Measurements from ENCODE around the gene CHEK1.

CHEK1 gene

GRCh38 chr11:125626288-125626950 lies 1.5 kb downstream of the CHEK1 start:
- DNase-seq (ENCODE audit: low read depth, low spot score), result peak; percentile 15

GRCh38 chr11:125627236-125627910 lies 2.4 kb downstream of the CHEK1 start:
- no peak for DNase-seq (ENCODE audit: low read depth, low spot score)

- no peak for DNase-seq (ENCODE audit: low read depth, low spot score)
Observed at GRCh38 chr11:125637840-125638239, 12.9 kb downstream of the CHEK1 start.

DNA sequence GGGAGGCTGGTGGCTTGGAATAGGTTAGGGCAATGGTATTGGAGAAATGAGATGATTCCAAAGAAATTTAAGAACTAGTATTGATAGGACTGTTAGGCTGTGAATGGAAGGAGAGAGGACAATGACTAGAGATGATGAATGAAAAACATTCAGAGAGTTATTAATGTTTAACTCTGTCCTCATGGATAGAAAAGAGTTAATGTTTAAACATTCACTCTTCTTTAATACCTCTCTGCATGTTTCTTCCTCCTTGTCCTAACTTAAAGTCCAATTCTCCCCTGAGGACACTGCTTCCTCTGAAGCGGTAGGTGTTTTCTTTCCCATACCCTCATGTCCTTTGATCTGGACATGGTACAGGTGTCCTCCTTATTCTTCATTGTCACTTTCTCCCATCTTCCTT lies 13.4 kb downstream of the CHEK1 start:
- no peak for DNase-seq (ENCODE audit: low read depth, low spot score)

DNA sequence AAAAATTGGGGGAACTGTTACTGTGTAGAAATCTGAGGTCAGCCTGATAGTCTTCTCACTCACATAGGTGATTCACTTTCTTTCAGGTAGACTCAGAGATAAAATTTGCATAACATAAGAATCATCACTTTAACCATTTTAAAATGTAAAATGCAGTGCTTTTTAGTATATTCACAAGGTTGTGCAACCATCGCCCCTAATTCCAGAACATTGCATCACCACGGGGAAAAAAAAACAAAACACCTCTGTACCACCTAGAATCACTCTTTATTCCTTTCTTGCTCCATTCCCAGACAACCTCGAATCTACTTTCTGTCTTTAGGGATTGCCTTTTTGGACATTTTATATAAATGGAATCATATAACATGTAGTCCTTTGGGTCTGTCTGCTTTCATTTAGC lies 20.9 kb downstream of the CHEK1 start:
- DNase-seq (ENCODE audit: low read depth, low spot score), result no peak

- no peak for DNase-seq (ENCODE audit: low read depth, low spot score)
Observed at GRCh38 chr11:125649465-125650166, 24.7 kb downstream of the CHEK1 start.

- no peak for DNase-seq (ENCODE audit: low read depth, low spot score)
Observed at GRCh38 chr11:125662689-125663088, 37.7 kb downstream of the CHEK1 start.

GRCh38 chr11:125663910-125664309 lies 38.9 kb downstream of the CHEK1 start:
- DNase-seq (ENCODE audit: low read depth, low spot score), result no peak

DNA sequence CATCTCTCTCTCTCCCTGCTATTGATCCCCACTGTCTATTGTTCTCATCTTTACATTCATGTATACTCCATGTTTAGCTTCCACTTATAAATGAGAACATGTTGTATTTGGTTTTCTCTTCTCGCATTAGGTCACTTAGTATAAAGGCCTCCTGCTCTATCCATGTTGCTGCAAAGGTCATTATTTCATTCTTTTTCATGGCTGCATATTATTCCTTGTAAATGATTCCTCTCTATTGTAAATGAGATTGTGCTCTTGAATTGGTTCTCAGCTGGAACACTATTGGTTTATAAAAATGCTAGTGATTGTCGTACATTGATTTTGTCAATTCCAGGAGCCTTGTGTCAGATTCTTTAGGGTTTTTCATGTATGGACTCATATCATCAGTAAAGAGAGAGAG lies 42.2 kb downstream of the CHEK1 start:
- no peak for DNase-seq (ENCODE audit: low read depth, low spot score)

- no peak for DNase-seq (ENCODE audit: low read depth, low spot score)
Observed at GRCh38 chr11:125670172-125670571, 45.2 kb downstream of the CHEK1 start.

- DNase-seq (ENCODE audit: low read depth, low spot score), result no peak
Observed at GRCh38 chr11:125671561-125671960, 46.6 kb downstream of the CHEK1 start.

- no peak for DNase-seq (ENCODE audit: low read depth, low spot score)
Observed at GRCh38 chr11:125674210-125674609, 49.2 kb downstream of the CHEK1 start.

DNA sequence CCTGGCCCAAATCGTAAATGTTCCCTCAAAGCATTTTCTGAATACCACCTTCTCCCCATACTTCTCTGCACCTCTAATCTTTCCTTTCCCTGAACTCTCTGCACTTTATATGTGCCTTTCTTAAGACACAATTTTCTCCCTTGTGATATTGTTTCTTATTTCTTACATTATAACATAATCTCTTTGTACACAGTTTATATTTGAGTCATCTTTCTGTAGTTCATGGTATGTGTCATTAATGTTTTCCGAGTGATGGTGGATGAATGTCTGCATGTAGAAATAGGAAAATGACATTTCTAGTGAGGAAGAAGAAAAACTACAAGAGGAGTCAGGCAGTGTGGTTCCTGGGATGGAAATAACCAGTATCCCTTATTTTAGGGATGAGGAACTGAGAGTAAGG lies 50.2 kb downstream of the CHEK1 start:
- no peak for DNase-seq (ENCODE audit: low read depth, low spot score)

DNA sequence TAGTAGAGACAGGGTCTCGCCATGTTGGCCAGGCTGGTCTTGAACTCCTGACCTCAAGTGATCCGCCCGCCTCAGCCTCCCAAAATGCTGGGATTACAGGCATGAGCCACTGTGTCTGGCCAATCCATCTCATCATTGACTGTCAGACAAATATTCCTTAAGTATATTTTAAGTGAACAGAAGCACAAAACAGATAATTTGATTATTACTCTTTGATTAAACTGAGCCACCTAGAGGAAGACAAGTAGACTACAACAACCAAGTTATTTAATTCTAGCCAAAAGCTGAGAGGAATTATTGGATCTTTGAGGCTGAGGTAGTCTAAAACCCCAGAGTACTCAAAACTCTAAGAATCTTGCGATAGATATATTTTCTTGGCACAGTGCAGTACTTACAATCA lies 54.4 kb downstream of the CHEK1 start:
- no peak for DNase-seq (ENCODE audit: low read depth, low spot score)

DNA sequence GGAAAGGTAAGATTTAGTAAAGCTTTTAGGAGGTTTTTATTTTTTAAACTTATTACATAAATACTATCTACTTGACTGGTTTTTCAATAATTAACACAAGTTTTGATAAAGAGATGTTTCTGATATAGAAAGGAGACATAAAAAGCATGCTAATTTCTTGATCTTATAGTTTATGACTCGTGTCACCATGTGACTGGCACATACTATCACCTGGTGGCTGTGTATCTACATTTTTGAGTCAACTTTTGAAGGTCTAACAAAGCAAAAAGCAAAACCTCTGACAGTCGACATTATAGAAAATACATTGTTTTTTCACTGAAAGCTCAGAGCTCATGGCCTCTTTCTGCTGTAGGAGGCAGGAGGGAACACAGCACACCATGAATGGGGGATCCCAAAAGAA lies 54.9 kb downstream of the CHEK1 start:
- no peak for DNase-seq (ENCODE audit: low read depth, low spot score)

DNA sequence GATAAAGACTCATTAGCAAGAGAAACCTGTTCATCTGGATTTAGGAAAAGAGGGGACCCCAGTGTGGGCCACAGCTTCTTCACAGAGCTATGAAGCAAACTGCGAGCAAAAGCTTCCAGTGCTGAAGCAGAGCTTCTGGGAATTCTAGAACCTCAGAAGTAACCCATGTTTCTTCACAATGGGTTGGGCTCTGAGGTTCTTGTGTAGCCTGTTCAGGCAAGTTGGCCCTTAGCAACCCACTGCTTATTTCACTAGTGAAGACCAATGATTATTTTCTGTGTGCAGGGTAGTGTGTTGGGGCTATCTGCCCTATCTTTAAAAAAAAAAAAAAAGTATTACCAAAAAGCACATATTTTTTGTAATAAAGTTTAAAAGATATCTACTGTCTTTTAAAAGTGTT lies 55.8 kb downstream of the CHEK1 start, which contains the start of gene ACRV1:
Gene ACRV1 (minus strand): TSS at position 101 of the 400 bp plus-strand sequence. CDS start 67 bp downstream, at position 34.
- no peak for DNase-seq (ENCODE audit: low read depth, low spot score)

- no peak for DNase-seq (ENCODE audit: low read depth, low spot score)
Observed at GRCh38 chr11:125685228-125685627, 60.3 kb downstream of the CHEK1 start.

DNA sequence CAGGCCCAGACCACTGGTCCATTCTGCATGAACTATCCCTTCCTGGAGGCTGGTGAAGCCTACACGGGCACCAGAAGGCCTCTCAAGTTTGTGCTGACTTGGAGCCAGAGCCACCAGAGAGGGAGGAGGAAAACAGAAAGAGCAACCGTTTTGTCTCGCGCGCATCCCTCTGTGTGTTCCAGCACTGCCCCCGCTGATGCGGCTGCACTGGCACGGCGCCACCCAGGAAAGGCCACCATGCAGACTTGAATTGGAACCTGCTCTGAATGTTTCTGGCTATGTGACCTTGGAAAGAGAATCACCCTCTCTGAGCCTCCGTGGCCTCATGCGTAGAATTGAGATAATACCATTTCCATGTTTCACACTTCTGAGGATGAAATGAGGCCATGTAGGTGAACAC lies 63.1 kb downstream of the CHEK1 start:
- DNase-seq (ENCODE audit: low read depth, low spot score), result no peak

DNA sequence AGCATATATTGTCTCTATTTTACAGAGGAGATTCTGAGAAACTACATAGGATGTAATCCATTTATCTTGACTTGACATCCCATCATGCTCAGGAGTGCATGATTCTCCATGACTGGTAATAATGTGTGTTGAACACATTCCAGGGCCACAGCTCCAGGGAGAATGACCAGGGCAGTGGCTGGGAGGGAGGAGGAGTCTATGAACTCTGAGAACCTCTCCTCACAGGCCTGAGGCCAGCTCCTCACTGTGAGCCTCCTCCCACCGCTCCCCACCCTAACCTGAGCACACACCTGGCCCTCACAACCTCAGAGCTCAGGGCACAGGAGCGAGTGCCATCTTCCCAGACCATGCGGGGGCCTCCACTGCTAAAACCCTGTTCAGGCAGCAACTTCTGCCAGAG lies 63.7 kb downstream of the CHEK1 start:
- DNase-seq (ENCODE audit: low read depth, low spot score), result no peak

GRCh38 chr11:125689274-125689859 lies 64.4 kb downstream of the CHEK1 start:
- no peak for DNase-seq (ENCODE audit: low read depth, low spot score)

DNA sequence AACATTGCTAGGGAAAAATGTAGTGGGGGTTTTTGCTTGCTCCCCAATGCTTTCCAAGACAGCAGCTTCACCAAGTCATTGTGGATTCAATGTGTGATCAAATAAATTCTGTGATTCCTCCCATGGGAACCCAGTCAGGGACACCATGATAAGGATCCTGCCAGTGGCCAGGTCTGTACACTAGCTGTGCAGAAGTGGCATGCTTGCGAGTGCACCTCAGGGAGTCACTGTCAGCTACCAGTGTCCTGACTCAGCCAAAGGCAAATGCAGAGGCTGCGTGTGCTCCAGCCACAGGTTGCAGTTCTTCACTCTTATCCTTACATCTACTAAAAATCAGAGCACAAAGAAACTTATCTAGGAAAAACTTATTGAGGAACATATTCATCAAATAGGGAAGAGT lies 65.0 kb downstream of the CHEK1 start:
- DNase-seq (ENCODE audit: low read depth, low spot score), result no peak

DNA sequence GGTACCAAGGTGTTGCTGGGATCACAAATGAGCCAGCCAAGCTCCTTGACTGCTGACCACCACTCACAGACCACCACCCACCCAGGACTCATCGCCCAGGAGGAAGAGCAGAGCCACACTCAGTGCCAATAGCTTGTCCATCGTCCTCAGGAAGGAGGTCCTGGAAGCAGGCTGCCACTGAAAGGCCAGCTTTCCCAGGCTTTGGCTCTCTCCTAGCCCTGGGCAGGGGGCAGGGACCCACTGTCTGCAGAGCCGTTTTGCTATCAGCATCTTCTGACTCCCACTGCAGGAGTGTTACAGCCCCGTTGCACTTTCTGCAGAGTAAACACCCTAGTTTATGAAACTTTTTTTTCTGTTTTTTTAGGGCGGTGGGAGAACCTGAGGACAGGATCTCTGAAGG lies 67.9 kb downstream of the CHEK1 start:
- no peak for DNase-seq (ENCODE audit: low read depth, low spot score)

Data from brain pericyte (primary cell).